SK-N-SH (cell line): ENCODE measurements around the gene SH3RF1. TPM values are rescaled to one million over a fixed set of nuclear protein-coding genes. Genes with fewer than 3 reads are reported as not detected.

Experiments used
- CTCF ChIA-PET: fragments of 300-600, 350-600 bp; formaldehyde crosslinking; extraction: SDS; loops from one replicate; lab custom pipeline; 2021; lab: Yijun Ruan, JAX
- POLR2A ChIA-PET: fragments of 350-600 bp; sonication (Branson Sonifier 250); formaldehyde crosslinking; extraction: SDS; loops from one replicate; lab custom pipeline; 2020; ENCODE audit warnings: antibody characterized with exemption, inconsistent platforms; lab: Yijun Ruan, JAX
- DNase-seq: peaks from one replicate; pipeline ENCODE4 v3.0.0; 2012
- H2AFZ ChIP-seq: fragments of 200-600 bp; sonication (generic); 2 replicates; pipeline ENCODE4 v1.8.1; 2016; ENCODE audit warnings: antibody characterized with exemption, mild to moderate bottlenecking, low read depth
- H3F3A ChIP-seq: fragments of 200-600 bp; sonication (generic); replicated peaks from 2 replicates; pipeline ENCODE3; 2016; ENCODE audit warnings: antibody characterized with exemption, mild to moderate bottlenecking; ENCODE audit not compliant: insufficient read depth
- H3K27ac ChIP-seq, 2 experiments: fragments of 200-500 bp in 1 of 2; fragments of 200-600 bp in 1 of 2; sonication (Bioruptor generic) in 1 of 2; sonication (generic), shearing (Covaris generic) in 1 of 2; 2 replicates each; pipeline versions ENCODE4 v1.5.1 to v1.6.1; 2014 to 2016; ENCODE audit warnings: low read depth in 2 of 2, inconsistent platforms in 1 of 2, low read length in 1 of 2, mild to moderate bottlenecking in 1 of 2, mixed read lengths in 1 of 2
- H3K27me3 ChIP-seq: fragments of 200-600 bp; sonication (generic), shearing (Covaris generic); 2 replicates; pipeline ENCODE4 v1.6.1; 2016; ENCODE audit warnings: mixed run types; ENCODE audit not compliant: insufficient read depth
- H3K36me3 ChIP-seq, 2 experiments: fragments of 200-500 bp in 1 of 2; fragments of 200-600 bp in 1 of 2; sonication (Bioruptor generic) in 1 of 2; sonication (generic) in 1 of 2; replicated peaks in 1 of 2; 2 replicates each; pipeline versions ENCODE3 to v1.5.1; 2014 to 2016; ENCODE audit warnings: low read length in 1 of 2, mild to moderate bottlenecking in 1 of 2; ENCODE audit not compliant: insufficient read depth in 2 of 2, control insufficient read depth in 1 of 2
- H3K4me1 ChIP-seq, 2 experiments: fragments of 200-500 bp in 1 of 2; fragments of 200-600 bp in 1 of 2; sonication (Bioruptor generic) in 1 of 2; sonication (generic), shearing (Covaris generic) in 1 of 2; 2 replicates each; pipeline versions ENCODE4 v1.5.1 to v1.6.1; 2014 to 2016; ENCODE audit warnings: low read depth in 1 of 2, low read length in 1 of 2, mixed run types in 1 of 2; ENCODE audit not compliant: insufficient read depth in 2 of 2, control insufficient read depth in 1 of 2
- H3K4me2 ChIP-seq: fragments of 200-600 bp; sonication (generic), shearing (Covaris generic); 2 replicates; pipeline ENCODE4 v1.6.1; 2017; ENCODE audit warnings: mixed run types
- H3K4me3 ChIP-seq, 2 experiments: fragments of 200-500 bp in 1 of 2; fragments of 200-600 bp in 1 of 2; sonication (Bioruptor generic) in 1 of 2; sonication (generic), shearing (Covaris generic) in 1 of 2; 2 replicates each; pipeline versions ENCODE4 v1.5.1 to v1.8.1; 2014 to 2016; ENCODE audit warnings: low read depth in 2 of 2, inconsistent platforms in 1 of 2, low read length in 1 of 2, mild to moderate bottlenecking in 1 of 2, mixed read lengths in 1 of 2, moderate library complexity in 1 of 2
- H3K79me2 ChIP-seq: fragments of 200-600 bp; sonication (generic); 2 replicates; pipeline ENCODE4 v1.8.1; 2017; ENCODE audit warnings: mild to moderate bottlenecking; ENCODE audit not compliant: insufficient read depth
- H3K9ac ChIP-seq: fragments of 200-600 bp; sonication (generic); 2 replicates; pipeline ENCODE4 v1.6.1; 2017; ENCODE audit warnings: mixed run types
- H3K9me2 ChIP-seq: fragments of 200-600 bp; sonication (generic); 2 replicates; pipeline ENCODE4 v1.6.1; 2017; ENCODE audit warnings: mixed run types
- H3K9me3 ChIP-seq: fragments of 200-600 bp; sonication (generic); 2 replicates; pipeline ENCODE4 v1.6.1; 2017; ENCODE audit warnings: mixed run types, mild to moderate bottlenecking, moderate library complexity
- H4K20me1 ChIP-seq: fragments of 200-600 bp; sonication (generic); 2 replicates; pipeline ENCODE4 v1.6.1; 2017; ENCODE audit warnings: mild to moderate bottlenecking, mixed run types; ENCODE audit not compliant: insufficient read depth
- CTCF ChIP-seq: fragments of 200-600 bp; sonication (generic); IDR thresholded peaks from 2 replicates; pipeline ENCODE4 v1.6.1; 2017; ENCODE audit warnings: antibody characterized with exemption, mild to moderate bottlenecking, moderate library complexity
- ELF1 ChIP-seq: IDR thresholded peaks from 2 replicates; pipeline ENCODE4 v1.4.0; 2012
- FOSL2 ChIP-seq: IDR thresholded peaks from 2 replicates; pipeline ENCODE4 v1.4.0; 2012; ENCODE audit warnings: low read depth, mild to moderate bottlenecking, moderate library complexity, borderline replicate concordance
- FOXM1 ChIP-seq: IDR thresholded peaks from 2 replicates; pipeline ENCODE4 v1.4.0; 2012; ENCODE audit warnings: low read depth, mild to moderate bottlenecking
- GABPA ChIP-seq: IDR thresholded peaks from 2 replicates; pipeline ENCODE4 v1.4.0; 2012; ENCODE audit warnings: low read depth, mild to moderate bottlenecking
- GATA2 ChIP-seq: sonication (generic); formaldehyde crosslinking; IDR thresholded peaks from 2 replicates; pipeline ENCODE4 v1.5.0; 2020; ENCODE audit warnings: mild to moderate bottlenecking, missing genetic modification reagents
- IRF3 ChIP-seq: fragments of 150-350 bp; IDR thresholded peaks from 2 replicates; pipeline ENCODE4 v1.6.1; 2016; ENCODE audit warnings: mild to moderate bottlenecking, low read depth, low read length
- MEF2A ChIP-seq: IDR thresholded peaks from 2 replicates; pipeline ENCODE4 v1.4.0; 2012; ENCODE audit warnings: low read depth, borderline replicate concordance
- NRF1 ChIP-seq: IDR thresholded peaks from 2 replicates; pipeline ENCODE4 v1.6.1; 2012; ENCODE audit warnings: low read depth, mild to moderate bottlenecking, low read length
- RAD21 ChIP-seq: IDR thresholded peaks from 2 replicates; pipeline ENCODE4 v1.6.1; 2012; ENCODE audit warnings: mild to moderate bottlenecking, low read length
- SIN3A ChIP-seq: IDR thresholded peaks from 2 replicates; pipeline ENCODE4 v1.6.1; 2012; ENCODE audit warnings: low read depth, mild to moderate bottlenecking, low read length, moderate library complexity, borderline replicate concordance
- TAF1 ChIP-seq: IDR thresholded peaks from 2 replicates; pipeline ENCODE4 v1.6.1; 2012; ENCODE audit warnings: low read depth, mild to moderate bottlenecking, low read length, moderate library complexity, borderline replicate concordance
- TCF12 ChIP-seq: IDR thresholded peaks from 2 replicates; pipeline ENCODE4 v1.4.0; 2012
- ZBTB33 ChIP-seq: IDR thresholded peaks from 2 replicates; pipeline ENCODE4 v1.4.0; 2012; ENCODE audit warnings: low read depth, borderline replicate concordance
- WGBS: methylation state at CpG from one replicate; pipeline ENCODE4 v1.1.6; 2017; ENCODE audit warnings: low lambda C conversion rate; 5-methylcytosine and 5-hydroxymethylcytosine counted together
- polyA plus RNA-seq, 3 experiments: library from polyadenylated mRNA; depleted of rRNA; stranded (reverse); fragments of >200 nt; gene quantifications; 2 replicates each; pipeline ENCODE4 v1.2.3, GENCODE V29; 2012
- TF ChIP-seq, protein P1 (sequence below): IDR thresholded peaks from 2 replicates; pipeline ENCODE4 v1.4.0; 2012; ENCODE audit warnings: low read depth, borderline replicate concordance
- TF ChIP-seq, protein P2 (sequence below): fragments of 150-350 bp; IDR thresholded peaks from 2 replicates; pipeline ENCODE4 v1.6.1; 2017; ENCODE audit warnings: antibody characterized with exemption, low read length, low read depth, borderline replicate concordance
- TF ChIP-seq, protein P3 (sequence below): IDR thresholded peaks from 2 replicates; pipeline ENCODE4; 2012

Gene SH3RF1
- polyA plus RNA-seq, 1 of the 3 experiments (the other 2 are of a cell fraction): 22.0 TPM

- no peak for DNase-seq
- H3K4me2 ChIP-seq: no peak overlapping the region
- WGBS: 92% methylated on average over 2 of the region's 2 CpGs
- no peak overlapping the region for H3K4me3 ChIP-seq
- H3K9ac ChIP-seq: no peak overlapping the region
- no peaks in the 10 kb centered on the region for H3K9me2 ChIP-seq
- H3K79me2 ChIP-seq: no peaks in the 10 kb centered on the region
- H3K36me3 ChIP-seq: no peaks in the 10 kb centered on the region
- H3K27ac ChIP-seq: no peak overlapping the region
- no peaks in the 10 kb centered on the region for H4K20me1 ChIP-seq
- no peaks in the 10 kb centered on the region for H3K27me3 ChIP-seq
- POLR2A ChIA-PET: no interaction called here
- no peaks in the 10 kb centered on the region for H3F3A ChIP-seq
- H3K4me1 ChIP-seq: peaks cover 0 to 14% of the 10 kb centered on the region in 2 experiments; a peak in 1 of 4 replicates
- TF ChIP-seq CTCF (no peak), ELF1 (no peak), IRF3 (no peak), GATA2 (CRISPR knock-in tag) (no peak), SIN3A (no peak), RAD21 (no peak), ZBTB33 (no peak), FOSL2 (no peak), MEF2A (no peak), NRF1 (no peak), FOXM1 (no peak), TAF1 (no peak), GABPA (no peak), TCF12 (no peak)
- TF ChIP-seq, protein P1, sequence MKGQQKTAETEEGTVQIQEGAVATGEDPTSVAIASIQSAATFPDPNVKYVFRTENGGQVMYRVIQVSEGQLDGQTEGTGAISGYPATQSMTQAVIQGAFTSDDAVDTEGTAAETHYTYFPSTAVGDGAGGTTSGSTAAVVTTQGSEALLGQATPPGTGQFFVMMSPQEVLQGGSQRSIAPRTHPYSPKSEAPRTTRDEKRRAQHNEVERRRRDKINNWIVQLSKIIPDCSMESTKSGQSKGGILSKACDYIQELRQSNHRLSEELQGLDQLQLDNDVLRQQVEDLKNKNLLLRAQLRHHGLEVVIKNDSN: no peak
- TF ChIP-seq, protein P2, sequence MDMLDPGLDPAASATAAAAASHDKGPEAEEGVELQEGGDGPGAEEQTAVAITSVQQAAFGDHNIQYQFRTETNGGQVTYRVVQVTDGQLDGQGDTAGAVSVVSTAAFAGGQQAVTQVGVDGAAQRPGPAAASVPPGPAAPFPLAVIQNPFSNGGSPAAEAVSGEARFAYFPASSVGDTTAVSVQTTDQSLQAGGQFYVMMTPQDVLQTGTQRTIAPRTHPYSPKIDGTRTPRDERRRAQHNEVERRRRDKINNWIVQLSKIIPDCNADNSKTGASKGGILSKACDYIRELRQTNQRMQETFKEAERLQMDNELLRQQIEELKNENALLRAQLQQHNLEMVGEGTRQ: no peak
- TF ChIP-seq, protein P3, sequence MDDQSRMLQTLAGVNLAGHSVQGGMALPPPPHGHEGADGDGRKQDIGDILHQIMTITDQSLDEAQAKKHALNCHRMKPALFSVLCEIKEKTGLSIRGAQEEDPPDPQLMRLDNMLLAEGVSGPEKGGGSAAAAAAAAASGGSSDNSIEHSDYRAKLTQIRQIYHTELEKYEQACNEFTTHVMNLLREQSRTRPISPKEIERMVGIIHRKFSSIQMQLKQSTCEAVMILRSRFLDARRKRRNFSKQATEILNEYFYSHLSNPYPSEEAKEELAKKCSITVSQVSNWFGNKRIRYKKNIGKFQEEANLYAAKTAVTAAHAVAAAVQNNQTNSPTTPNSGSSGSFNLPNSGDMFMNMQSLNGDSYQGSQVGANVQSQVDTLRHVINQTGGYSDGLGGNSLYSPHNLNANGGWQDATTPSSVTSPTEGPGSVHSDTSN: no peak
- TF ChIP-seq, all 33 proteins: peak for 0
- CTCF ChIA-PET: interaction anchor here (0.6 to 1.4 kb wide), 2 partner anchors 8 to 141 kb away, joined by 3 to 4 read pairs; no protein-coding TSS in a partner anchor
- Histone ChIP-seq H2AFZ (no peak overlapping the region), H3K9me3 (no peaks in the 10 kb centered on the region)
Observed at GRCh38 chr4:169064296-169064695, 206.5 kb downstream of the SH3RF1 start.
